Globus pallidus (tissue), 1 donor: Measurements from ENCODE around the gene CERK.

Experiments used
- DNase-seq: peaks from one replicate; pipeline ENCODE4 v3.0.0-alpha.2; 2015; ENCODE audit warnings: low spot score

The CERK gene

DNA sequence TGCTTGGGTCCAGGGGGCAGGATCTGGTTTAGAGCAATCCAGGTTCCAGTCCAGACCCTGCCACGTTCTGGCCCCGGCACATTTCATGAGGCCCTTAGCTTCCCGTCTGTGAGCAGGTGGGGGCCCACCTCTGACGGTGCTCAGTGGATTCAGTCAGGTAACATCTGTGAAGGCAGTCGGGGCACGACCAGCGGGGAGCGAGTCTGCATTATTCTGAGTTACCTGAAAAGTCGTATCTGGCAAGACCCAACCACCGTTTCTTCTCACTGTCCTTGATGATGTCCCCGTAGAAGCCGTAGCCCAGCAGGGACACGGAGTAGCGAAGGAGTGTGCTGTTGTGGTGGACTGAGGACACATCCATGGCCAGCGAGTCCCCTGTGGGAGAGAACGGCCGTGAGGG is 39.0 kb downstream of the CERK start:
- DNase-seq: no peak

GRCh38 chr22:46697811-46698515 is 40.1 kb downstream of the CERK start:
- DNase-seq: no peak

GRCh38 chr22:46696614-46697013 is 41.4 kb downstream of the CERK start:
- no peak for DNase-seq

DNA sequence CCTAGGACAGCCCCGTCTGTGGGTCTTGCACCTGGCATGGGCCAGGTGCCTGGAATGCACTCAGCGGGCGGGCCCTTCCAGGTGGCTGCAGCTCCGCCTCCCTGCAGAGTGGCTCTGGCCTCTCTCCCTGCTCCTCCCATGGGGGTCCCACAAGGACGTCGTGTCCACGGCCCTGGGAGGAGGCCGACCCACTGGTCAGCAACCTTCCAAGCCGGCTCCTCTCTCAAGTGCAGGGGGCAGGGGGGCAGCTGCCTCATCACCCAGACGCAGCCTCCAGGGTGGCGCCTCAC is 41.9 kb downstream of the CERK start:
- DNase-seq: no peak

GRCh38 chr22:46695346-46696228 is 42.5 kb downstream of the CERK start:
- no peak for DNase-seq

DNA sequence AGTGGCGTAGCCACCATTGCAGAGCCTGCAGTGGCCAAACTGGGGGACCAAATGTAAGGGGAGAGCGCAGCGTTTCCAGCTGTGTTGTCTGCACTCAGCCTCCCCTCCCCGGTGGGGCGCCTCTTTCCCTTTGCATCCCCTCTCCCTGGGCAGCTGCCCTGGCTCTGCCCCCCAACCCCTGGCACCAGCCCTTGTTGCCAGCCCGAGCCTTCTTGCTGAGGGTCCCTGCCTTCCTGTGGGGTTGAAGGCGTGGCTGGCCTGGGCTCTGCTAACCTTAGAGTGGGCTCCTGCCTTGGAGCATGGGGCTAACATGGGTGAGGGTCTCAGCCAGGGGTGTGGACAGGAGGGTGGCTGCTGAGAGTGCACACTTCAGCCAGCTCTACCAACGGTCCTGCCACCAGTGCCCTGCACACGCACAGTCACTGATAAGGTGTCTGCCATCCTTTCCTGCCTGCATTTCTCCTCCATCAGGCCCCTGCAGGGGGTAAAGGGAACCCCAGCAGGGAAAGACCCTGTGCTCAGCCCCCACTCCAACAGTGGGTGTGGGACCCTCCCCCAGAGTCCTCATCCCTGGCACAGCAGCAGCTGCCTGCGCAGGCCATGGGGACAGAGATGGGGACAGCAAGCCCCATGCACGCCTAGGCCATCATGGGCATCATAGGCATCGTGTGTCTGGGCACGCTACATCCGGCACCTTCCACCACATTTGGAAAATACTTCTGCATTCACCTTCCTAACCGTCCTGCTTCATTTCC is 43.5 kb downstream of the CERK start:
- DNase-seq: no peak

DNA sequence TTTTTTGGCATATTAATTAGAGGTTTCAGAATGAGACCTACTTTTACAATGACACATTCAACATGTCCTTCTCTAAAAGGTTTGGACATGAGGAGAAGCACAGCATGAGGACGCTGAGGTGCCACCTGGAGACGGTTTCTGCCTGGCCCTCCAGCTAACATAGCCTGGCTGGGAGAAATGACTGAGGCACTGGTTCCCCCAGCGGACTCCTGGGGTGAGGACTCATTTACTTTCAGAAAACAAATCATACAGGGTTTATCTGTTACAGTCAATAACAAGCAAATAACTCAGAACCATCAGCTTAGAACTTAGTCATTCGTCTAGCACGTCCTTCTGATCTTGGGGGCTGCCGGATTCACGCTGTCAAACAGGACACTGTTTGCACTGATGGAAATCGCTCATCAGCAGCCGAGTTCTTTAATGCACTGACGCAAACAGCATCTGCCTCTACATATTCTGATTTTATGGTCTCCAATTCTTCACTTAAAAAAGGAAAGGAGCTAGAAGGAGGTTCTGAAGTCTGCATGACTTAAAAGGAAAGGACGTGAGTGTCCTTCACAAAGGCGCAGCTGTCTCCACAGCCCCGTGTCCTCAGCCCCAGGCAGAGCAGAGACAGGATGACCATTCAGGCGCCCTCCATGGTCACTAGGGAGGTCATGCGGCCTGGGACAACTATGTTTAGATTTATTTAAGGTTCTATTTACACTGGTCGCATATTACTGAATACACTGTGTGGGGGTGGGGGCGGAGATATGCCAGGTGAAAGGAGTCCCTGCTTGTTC is 44.2 kb downstream of the CERK start:
- no peak for DNase-seq

GRCh38 chr22:46691571-46691970 is 46.5 kb downstream of the CERK start:
- DNase-seq: no peak

- no peak for DNase-seq
Measured at GRCh38 chr22:46690146-46690545, 47.9 kb downstream of the CERK start.

GRCh38 chr22:46688949-46689348 is 49.1 kb downstream of the CERK start:
- no peak for DNase-seq

DNA sequence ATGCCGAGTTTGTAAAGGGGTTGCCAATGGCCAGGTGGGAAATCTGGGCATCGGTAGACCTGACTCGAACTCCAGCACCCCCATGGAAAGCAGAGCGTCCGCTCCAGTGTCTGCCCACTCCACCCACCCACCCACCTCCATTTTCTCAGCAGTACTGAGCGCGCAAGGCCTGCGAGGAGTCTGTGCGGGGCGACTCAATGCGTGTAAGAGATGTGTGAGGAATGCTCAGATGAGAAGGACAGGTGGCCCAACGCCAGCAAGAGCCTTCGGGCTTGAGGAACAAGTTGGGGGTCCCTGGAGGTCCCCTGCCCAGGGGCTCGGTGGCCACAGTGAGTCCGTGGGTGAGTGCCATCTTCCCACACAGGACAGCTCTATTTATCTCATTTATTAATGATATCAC is 50.6 kb downstream of the CERK start:
- no peak for DNase-seq

DNA sequence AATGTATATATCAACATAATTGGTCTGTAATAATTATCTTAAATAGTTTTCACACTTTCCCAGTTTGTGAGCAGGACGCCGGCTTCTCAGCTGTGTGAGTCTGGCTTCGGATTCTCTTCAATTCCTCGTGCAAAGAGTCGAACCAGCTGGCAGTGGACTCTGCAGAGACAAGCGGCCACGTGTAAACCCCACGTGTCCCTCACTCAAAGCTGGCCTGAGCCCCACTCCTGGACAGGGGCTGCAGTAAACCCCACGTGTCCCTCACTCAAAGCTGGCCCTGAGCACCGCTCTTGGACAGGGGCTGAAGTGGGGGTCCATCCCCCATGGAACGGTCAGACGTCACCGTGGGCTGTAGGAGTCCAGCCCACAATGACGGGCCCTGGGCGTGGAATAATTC is 51.0 kb downstream of the CERK start:
- no peak for DNase-seq

- no peak for DNase-seq
Measured at GRCh38 chr22:46686221-46687047, 51.6 kb downstream of the CERK start.

DNA sequence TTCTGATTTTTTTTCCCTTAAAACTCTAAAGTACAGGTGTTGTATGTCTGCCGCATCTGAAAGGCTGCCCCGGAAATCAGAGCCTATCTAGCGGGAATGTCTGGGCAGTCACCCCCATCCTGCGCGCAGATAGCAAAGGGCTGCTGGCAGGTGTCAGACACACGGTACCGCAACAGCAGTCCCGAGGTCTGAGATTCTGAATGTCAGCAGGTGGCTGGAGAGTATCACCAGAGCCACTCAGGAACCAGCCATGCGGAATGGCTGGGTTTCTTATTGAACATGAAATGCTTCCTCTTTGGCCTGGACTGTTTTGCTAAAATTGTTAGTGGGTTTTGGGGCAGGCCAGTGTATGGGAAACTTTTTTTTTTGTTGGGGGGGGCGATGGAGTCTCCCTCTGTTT is 53.3 kb downstream of the CERK start:
- DNase-seq: no peak

DNA sequence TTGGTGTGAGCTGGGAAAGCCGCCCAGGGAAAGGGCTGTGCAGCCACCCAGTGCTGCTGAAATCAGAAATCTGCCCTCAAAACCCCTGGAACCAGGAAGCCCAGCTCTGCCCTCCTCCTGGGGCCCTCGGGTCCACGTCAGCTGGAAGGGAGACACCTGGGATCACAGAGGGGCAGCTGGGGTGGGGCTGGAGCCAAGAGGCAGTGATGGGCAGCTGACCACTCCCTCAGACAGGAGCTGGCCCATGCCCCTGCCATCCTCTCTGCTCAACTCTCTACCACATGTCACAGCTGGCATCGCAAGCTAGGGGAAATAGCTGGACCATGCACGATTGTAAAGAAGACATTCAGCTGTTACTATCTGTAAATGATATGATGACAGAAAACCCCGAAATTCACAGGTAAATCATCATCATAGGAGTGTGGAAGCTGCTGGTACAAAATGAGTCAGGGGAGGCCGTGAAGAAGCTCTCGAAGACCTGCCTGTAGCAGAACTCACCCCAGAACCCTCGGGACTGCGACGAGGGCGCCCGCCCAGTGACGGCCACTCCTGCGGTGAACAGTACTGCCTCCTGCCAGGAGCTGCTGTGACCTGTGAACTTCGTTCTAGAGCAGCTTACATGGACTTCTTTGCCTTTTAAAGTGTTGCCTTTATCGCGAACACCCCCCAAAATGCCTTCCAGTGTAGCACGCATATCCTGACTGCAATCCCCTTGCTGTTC is 55.9 kb downstream of the CERK start:
- no peak for DNase-seq

DNA sequence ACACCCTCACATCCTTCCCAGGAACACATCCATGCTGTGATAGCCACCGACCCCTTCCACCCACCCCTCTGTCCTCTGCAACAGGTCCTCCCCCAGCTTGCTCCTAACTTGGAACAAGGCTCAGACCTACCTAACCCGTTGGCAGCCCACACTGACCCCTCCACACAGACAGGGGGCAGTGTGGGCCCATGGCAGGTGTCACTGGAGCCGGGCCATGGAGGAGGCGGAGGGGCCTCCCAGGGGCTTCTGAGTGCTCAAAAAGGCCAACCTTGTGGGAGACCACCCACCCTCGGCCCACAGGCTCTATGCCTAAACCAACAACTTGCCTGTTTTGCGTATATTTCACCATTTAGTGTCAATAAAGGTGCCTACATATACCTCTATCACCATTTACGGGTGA is 57.0 kb downstream of the CERK start:
- no peak for DNase-seq

DNA sequence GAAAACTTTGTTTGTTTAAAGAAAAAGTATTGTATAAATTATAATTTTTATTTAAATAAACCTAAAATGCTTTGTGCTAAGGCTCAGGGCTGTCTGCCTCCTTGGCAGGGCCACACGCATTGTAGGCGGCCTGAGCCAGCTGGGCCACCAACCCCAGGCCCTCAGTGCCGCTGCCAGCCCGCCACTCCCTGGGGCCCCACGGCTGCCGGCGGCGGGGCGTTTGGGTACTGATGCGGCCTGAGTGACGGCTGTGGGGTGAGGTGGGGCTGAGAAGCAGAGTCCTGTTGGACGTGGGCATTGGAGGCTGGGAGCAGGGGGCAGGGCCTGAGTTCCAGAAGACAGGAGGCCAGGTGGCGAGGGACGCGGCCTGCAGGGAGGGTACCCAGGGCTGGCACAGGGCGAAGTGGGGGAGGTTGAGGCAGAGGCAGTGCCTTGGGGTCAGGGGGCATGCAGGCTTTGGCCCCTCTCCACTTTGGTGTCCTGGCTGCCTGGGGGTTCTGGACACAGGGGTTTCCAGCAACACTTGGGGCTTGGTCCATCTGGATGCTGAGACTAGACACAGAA is 58.3 kb downstream of the CERK start:
- no peak for DNase-seq

GRCh38 chr22:46678785-46679700 is 59.0 kb downstream of the CERK start:
- DNase-seq: no peak

DNA sequence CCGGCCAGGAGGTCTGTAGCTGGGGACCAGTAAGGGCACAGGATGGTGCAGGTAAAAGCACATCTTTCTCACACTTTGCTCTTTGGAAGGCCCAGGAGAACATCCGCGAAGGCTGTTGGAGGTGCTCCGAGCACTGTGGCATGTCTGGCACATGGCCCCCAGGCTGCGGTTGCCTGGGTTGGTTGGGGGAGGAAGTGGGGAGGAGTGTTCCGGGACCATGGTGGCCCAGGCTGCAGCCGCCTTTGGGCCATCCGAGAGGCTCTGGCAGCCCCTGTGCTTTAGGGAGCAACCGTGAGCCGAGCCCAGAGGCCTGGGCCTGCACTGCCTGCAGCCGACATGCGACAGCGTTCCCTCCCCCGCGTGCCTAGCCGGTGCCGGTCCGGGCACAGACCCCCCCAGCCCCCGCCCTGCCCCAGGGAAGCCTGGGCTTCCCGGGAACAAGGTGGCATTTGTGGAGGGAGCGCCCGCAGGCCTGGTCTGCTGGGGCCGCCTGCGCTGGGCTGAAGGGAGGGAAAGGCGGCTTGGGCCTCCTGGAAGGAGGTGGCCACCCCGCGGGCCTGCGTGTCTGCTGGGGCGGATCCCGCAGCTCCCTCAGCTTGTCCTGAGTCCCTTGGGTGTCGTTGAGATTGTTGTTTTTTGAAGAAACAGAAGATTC is 59.9 kb downstream of the CERK start:
- DNase-seq: no peak
